Measurements from ENCODE around the gene SFSWAP. TPM values are rescaled to one million over a fixed set of nuclear protein-coding genes. Genes with fewer than 3 reads are reported as not detected.

The SFSWAP gene
- total RNA-seq, 1 donor from 2014 or later = 15.9 TPM

GRCh38 chr12:131833288-131833895 lies 122.5 kb downstream of the SFSWAP start:
- DNase-seq (ENCODE audit: low read depth in 2 of 2) = no peak

- DNase-seq (ENCODE audit: low read depth in 2 of 2) = peak; percentile 48 to 52
These were observed 123.2 kb downstream of the SFSWAP start for GRCh38 chr12:131833896-131834641.

DNA sequence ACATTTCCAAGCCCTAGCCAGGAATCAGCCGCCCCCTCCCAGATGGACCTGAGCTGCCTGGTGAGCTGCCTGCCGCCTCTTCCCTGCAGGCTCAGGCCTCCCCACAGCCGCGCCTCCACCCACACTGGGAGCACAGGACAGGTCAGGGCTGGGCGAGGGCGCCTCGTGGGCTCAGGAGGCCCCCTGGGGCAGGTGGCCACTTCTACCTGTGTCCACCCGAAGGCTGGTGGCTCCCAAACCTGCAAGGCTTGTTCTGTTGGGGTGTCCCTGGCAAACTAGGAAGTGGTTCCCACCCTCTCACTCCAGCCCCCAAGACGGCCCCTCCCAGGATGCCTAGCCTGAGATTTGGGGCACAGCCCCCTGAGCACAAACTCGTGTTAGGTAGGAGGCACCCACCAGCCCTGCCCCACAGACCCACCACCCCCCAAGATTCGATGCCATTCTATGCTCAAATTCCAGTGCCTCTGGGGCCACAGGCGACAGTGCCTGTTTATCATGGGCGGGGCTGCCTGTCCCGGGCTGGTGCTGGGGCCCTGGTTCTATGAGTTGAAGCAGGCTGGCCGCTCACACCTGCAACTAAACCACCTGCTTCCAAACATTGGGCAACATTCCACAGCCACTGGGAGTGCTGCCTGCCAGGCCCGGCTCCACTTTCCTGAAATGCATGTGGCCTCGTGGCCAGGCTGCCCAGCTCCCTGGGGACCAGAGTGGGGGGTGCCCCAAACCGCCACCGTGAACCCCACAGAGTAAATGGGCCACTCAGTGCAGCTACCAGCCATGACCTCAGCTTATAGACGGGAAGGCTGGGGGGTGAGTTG lies 124.1 kb downstream of the SFSWAP start:
- no peak for DNase-seq (ENCODE audit: low read depth in 2 of 2)

DNA sequence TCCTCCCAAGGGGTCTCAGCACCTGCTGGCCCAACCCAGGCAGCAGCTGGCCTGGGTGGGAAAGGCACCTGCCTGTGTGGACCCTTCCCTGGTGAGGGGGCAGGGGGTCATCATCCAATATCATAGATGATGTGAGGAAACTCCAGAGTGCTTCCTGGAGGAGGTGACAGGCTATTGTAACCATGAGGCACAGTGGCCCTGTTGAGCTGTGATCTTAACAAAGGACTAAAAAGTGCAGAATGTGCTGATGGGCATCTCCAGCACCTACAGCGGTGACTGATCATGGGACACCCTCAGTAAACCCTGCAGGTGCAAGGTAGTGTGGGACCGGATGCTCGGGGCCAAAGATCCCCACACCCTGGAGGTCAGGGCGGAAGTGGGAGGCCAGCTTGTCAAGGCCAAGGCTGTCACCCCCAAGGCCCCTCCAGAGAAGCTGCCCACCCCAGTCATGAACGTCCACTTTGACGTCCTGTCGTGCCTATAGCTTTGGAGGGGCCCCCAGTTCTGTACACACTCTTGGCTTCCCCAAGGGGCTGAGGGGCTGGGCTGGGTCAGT lies 124.8 kb downstream of the SFSWAP start:
- no peak for DNase-seq (ENCODE audit: low read depth in 2 of 2)

DNA sequence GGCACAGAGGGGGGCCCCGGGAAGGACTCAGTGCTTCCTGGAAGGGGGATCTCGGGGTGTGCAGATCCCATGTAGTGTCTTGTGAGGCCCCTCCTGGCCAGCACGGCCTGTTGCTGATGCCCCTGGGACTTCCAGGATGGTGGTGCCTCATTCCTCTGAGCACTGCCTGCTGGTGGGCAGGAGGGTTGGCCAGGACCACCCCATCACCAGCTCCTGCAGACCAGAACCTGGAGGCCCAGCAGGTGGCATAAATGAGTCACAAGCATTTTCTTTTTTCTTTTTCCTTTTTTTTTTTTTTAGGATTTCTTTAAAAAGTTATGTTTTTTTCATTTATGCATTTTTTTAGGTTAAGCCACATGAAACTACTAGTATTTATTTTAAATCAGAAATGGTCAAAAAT lies 125.3 kb downstream of the SFSWAP start:
- peak; percentile 51 to 54 for DNase-seq (ENCODE audit: low read depth in 2 of 2)

DNA sequence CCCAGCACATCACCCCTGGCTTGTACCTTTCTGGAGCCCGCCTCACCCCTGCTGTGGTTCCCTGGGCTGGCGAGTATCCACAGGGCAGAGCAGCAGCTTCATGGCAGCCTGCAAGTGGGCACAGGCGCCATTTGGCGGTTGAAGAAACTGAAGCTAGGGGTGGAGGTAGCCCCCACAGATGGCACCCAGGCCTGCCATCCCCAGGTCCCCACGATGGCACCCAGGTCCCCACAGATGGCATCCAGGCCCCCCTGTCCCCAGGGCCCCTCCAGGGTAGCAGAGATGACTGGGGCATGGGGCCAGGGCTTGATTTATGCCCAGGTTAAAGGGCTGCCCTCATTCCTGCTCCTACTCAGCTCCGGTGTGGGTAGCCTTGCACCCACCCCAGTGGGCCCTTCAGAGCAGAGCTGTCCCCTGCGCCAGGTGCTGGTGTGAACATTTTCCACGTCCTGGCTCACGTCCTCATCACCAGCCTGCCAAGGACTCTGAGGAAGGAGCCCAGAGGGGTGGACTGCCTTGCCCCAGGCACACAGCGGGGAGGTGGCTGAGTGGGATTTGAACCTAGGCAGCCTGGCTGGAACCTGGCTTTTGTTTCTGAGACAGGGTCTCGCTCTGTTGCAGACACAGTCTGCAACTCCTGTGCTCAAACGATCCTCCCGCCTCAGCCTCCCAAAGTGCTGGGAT lies 126.0 kb downstream of the SFSWAP start:
- no peak for DNase-seq (ENCODE audit: low read depth in 2 of 2)

- no peak for DNase-seq (ENCODE audit: low read depth in 2 of 2)
These were observed 129.9 kb downstream of the SFSWAP start for GRCh38 chr12:131840643-131841416.

GRCh38 chr12:131841547-131841946 lies 130.7 kb downstream of the SFSWAP start:
- no peak for DNase-seq (ENCODE audit: low read depth in 2 of 2)

DNA sequence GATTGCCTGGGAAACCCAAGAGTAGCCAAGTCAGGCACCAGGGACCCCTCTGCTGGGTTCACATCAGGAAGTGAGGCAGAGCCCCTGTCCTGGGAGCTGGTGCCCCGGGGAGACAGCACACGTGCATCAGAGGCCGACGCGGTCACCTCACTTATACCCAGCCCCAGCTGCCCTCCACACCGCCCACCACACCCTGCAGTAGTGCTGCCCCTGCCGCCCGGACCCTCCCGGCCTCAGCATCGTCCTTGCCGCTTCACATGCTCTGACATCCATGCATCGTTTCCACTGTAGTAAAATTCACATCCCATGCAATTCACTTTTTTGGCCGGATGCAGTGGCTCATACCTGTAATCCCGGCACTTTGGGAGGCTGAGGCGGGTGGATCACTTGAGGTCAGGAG lies 131.3 kb downstream of the SFSWAP start:
- DNase-seq (ENCODE audit: low read depth in 2 of 2) = no peak

- no peak for DNase-seq (ENCODE audit: low read depth in 2 of 2)
These were observed 132.6 kb downstream of the SFSWAP start for GRCh38 chr12:131843527-131843926.

DNA sequence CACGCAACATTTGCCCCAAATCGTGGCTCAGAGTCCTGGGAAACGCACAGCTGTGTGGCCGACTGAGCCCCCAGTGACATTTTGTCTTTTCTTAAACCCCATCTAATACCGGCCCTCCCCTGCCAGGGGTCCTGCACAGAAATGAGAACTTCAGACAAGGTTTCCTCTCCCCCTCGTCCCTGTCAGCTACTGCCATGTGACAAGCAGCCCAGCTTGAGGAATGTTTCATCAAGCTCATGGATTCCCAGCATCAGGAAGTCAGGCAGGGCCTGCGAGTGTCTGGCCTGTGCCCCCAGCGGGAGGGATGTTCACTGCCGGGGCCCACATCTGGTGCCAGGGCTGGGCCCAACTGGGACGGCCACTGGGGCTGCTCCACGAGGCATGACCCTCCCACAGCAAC lies 133.2 kb downstream of the SFSWAP start:
- no peak for DNase-seq (ENCODE audit: low read depth in 2 of 2)

DNA sequence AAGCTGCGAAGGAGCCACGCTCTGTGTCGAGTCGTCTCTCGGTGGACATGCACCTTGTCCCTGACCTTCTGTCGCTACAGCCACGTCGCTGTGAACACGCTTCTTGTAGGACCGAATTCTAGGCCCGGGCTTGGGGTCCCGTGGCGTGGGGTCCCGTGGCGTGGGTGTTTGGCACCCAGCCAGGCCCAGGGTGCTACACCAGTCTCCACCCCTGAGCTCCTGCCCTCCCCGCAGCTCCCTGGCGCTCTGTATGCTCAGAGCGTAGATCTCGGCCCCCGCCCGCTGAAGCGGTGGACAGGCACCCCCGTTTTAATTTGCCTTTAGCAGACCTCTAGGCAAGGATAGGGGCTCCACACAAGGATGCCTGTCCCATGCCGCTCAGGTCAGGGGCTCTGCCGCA lies 133.8 kb downstream of the SFSWAP start:
- DNase-seq (ENCODE audit: low read depth in 2 of 2) = no peak

DNA sequence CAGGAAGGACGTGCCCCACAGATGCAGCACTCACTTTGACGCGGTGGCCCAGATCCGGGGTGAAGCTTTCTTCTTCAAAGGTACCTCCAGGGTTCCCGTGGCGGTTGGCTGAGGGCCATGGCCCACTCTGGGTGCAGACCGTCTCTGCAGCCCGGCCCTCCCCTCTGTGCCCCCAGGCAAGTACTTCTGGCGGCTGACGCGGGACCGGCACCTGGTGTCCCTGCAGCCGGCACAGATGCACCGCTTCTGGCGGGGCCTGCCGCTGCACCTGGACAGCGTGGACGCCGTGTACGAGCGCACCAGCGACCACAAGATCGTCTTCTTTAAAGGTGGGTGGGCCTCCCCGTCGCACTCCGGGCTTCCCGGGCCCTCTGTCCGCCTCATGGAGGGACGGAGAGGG lies 134.2 kb downstream of the SFSWAP start:
- DNase-seq (ENCODE audit: low read depth in 2 of 2) = no peak

DNA sequence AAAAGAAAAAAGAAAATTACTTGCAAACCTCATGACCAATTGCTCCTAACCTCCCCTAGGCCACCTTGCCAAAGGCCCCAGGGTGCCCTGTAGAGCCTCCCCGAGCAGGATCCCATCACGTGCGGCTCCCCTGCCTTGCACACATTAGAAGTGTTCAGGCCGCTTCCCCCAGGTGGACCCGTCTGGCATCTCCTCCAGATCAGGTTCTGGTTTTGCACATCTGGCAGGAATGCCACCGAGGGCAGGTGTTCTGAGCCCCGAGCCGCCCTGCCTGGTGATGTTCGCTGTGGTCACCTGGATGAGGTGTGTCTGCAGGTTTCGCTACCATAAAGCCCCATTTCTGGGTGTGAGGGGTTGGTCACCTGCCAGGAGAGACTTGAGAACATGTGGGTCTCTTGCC lies 136.6 kb downstream of the SFSWAP start:
- no peak for DNase-seq (ENCODE audit: low read depth in 2 of 2)

GRCh38 chr12:131848753-131849152 lies 137.9 kb downstream of the SFSWAP start:
- no peak for DNase-seq (ENCODE audit: low read depth in 2 of 2)

Other genes starting within 250 kb of the SFSWAP start
- gene MMP17, start 117.3 kb downstream of the SFSWAP start, total RNA-seq = 5.0 and 9.9 TPM in 2 replicates
- gene ULK1, start 183.5 kb downstream of the SFSWAP start, total RNA-seq = 4.8 and 6.9 TPM in 2 replicates
- 5.0 and 7.5 TPM in 2 replicates for gene PUS1, start 218.2 kb downstream of the SFSWAP start, total RNA-seq
- gene EP400, start 238.9 kb downstream of the SFSWAP start, total RNA-seq = 5.7 and 6.7 TPM in 2 replicates